Upper lobe of left lung (tissue), 6 donors: Measurements from ENCODE around the gene SCART1. TPM values are rescaled to one million over a fixed set of nuclear protein-coding genes. Genes with fewer than 3 reads are reported as not detected.
"Not testable (repeated sequence)": the region's sequence is repeated elsewhere in the genome, so short reads cannot be mapped to it uniquely, and the experiment has no call there.

Source experiments
- ATAC-seq, 2 donors: fragments of 200-7000 bp; cut with Tn5 transposase; one replicate each; pipeline ENCODE4 v1.9.1; 2022; ENCODE audit warnings: mild to moderate bottlenecking in 2 of 2, moderate library complexity in 2 of 2; ENCODE audit not compliant: low FRiP score in 2 of 2
- DNase-seq, 2 donors: peaks; one replicate each; pipeline ENCODE4 v3.0.0-alpha.2; 2019 to 2020
- H3K27ac ChIP-seq, 4 donors: fragments of 200-600 bp; sonication (generic); one replicate each; pipeline ENCODE4 v1.5.1; 2016 to 2019
- H3K27me3 ChIP-seq, 4 donors: fragments of 200-600 bp; sonication (generic); one replicate each; pipeline ENCODE4 v1.5.1; 2017 to 2019
- H3K36me3 ChIP-seq, 4 donors: fragments of 200-600 bp; sonication (generic); one replicate each; pipeline ENCODE4 v1.5.1; 2016 to 2019
- H3K4me1 ChIP-seq, 4 donors: fragments of 200-600 bp; sonication (generic); one replicate each; pipeline ENCODE4 v1.5.1; 2018 to 2019
- H3K4me3 ChIP-seq, 4 donors: fragments of 200-600 bp; sonication (generic); one replicate each; pipeline ENCODE4 v1.5.1; 2017 to 2019; ENCODE audit warnings: mild to moderate bottlenecking in 2 of 4, moderate library complexity in 1 of 4
- H3K9me3 ChIP-seq, 4 donors: fragments of 200-600 bp; sonication (generic); one replicate each; pipeline ENCODE4 v1.5.1; 2018 to 2019
- EP300 ChIP-seq, 4 donors: sonication (generic); formaldehyde crosslinking; IDR thresholded peaks; one replicate each; pipeline ENCODE4 v1.5.1; 2017; ENCODE audit warnings: antibody characterized with exemption in 4 of 4, control low read depth in 2 of 4
- POLR2A ChIP-seq, 4 donors: fragments of 450-650 bp; IDR thresholded peaks; one replicate each; pipeline ENCODE4 v1.5.1; 2016 to 2017; ENCODE audit warnings: antibody characterized with exemption in 4 of 4, mild to moderate bottlenecking in 2 of 4
- POLR2AphosphoS5 ChIP-seq, 2 donors: sonication (generic); formaldehyde crosslinking; IDR thresholded peaks; one replicate each; pipeline ENCODE4 v1.5.1; 2017; ENCODE audit warnings: antibody characterized with exemption in 2 of 2
- WGBS, 2 donors: methylation state at CpG; one replicate each; pipeline ENCODE4 v1.1.5; 2017 to 2018; 5-methylcytosine and 5-hydroxymethylcytosine counted together
- total RNA-seq, 6 donors: library from RNA; depleted of rRNA in 4 of 6; stranded (reverse); fragments of >200 nt in 4 of 6; gene quantifications; one replicate each; pipeline versions ENCODE4 v1.1.0 to v1.2.1, GENCODE V29; 2016 to 2021
- TF ChIP-seq, protein P1 (sequence below), 6 experiments: fragments of 450-650 bp in 4 of 6; fragments of 200-600 bp in 2 of 6; sonication (generic) in 2 of 6; IDR thresholded peaks; one replicate each; pipeline ENCODE4 v1.5.1; 2016 to 2019; ENCODE audit warnings: antibody characterized with exemption in 6 of 6
- donor health status: DM: no; HTN: no; CAD: no; lungs with moderate emphysema.
- donor health status: DM: no; HTN: yes; CAD: no; lungs with severe emphysema.

The SCART1 gene
- total RNA-seq, 6 donors from 2014 or later, result 1.1 to 31.4 (median 3.4) TPM

DNA sequence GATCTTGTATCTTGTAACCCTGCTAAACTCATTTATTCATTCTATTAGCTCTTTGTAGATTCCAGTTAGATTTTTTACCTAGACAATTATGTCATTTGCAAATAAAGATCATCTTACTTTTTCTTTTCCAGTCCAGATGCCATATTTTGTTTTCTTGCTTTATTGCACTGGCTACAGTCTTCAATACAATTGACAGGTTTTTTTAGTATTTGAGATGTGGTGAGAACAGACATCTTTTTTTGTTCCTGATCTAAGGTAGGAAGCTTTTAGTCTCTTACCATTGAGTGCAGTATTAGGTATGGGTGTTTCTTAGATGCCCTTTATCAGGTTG, 41.4 kb upstream of the SCART1 start:
- no peak for DNase-seq
- TF ChIP-seq EP300 (IDR thresholded peaks at IDR 0.05) (no peak), POLR2AphosphoS5 (IDR thresholded peaks at IDR 0.05) (no peak), POLR2A (IDR thresholded peaks at IDR 0.05) (no peak)
- TF ChIP-seq, protein P1, sequence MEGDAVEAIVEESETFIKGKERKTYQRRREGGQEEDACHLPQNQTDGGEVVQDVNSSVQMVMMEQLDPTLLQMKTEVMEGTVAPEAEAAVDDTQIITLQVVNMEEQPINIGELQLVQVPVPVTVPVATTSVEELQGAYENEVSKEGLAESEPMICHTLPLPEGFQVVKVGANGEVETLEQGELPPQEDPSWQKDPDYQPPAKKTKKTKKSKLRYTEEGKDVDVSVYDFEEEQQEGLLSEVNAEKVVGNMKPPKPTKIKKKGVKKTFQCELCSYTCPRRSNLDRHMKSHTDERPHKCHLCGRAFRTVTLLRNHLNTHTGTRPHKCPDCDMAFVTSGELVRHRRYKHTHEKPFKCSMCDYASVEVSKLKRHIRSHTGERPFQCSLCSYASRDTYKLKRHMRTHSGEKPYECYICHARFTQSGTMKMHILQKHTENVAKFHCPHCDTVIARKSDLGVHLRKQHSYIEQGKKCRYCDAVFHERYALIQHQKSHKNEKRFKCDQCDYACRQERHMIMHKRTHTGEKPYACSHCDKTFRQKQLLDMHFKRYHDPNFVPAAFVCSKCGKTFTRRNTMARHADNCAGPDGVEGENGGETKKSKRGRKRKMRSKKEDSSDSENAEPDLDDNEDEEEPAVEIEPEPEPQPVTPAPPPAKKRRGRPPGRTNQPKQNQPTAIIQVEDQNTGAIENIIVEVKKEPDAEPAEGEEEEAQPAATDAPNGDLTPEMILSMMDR (IDR thresholded peaks at IDR 0.05), result no peak
- H3K4me3 ChIP-seq, result no peak overlapping the region
- peaks cover 6 to 30% (median 14%) of the 10 kb centered on the region in 4 donors for H3K9me3 ChIP-seq
- no peak for ATAC-seq
- H3K36me3 ChIP-seq, result peaks cover 14 to 74% (median 22%) of the 10 kb centered on the region in 4 donors
- no peak overlapping the region for H3K27ac ChIP-seq
- H3K4me1 ChIP-seq, result no peaks in the 10 kb centered on the region
- no peaks in the 10 kb centered on the region for H3K27me3 ChIP-seq

DNA sequence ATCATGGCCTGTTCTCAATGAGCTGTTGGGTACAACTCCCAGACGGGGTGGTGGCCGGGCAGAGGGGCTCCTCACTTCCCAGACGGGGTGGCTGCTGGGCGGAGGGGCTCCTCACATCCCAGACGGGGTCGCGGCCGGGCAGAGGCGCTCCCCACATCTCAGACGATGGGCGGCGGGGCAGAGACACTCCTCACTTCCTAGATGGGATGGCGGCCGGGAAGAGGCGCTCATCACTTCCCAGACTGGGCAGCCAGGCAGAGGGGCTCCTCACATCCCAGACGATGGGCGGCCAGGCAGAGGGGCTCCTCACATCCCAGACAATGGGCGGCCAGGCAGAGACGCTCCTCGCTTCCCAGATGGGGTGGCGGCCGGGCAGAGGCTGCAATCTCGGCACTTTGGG, 39.3 kb upstream of the SCART1 start:
- peak in 1 of 2 donors; percentile 54 for DNase-seq
- H3K4me3 ChIP-seq, H3K27ac ChIP-seq, H3K4me1 ChIP-seq, ATAC-seq, H3K27me3 ChIP-seq: not testable (repeated sequence)
- WGBS, 2 donors, result 96 to 100% methylated on average over 3 to 20 of the region's 23 CpGs
- Histone ChIP-seq H3K36me3 (peaks cover 10 to 72% (median 28%) of the 10 kb centered on the region in 4 donors), H3K9me3 (peaks cover 6 to 30% (median 14%) of the 10 kb centered on the region in 4 donors)

DNA sequence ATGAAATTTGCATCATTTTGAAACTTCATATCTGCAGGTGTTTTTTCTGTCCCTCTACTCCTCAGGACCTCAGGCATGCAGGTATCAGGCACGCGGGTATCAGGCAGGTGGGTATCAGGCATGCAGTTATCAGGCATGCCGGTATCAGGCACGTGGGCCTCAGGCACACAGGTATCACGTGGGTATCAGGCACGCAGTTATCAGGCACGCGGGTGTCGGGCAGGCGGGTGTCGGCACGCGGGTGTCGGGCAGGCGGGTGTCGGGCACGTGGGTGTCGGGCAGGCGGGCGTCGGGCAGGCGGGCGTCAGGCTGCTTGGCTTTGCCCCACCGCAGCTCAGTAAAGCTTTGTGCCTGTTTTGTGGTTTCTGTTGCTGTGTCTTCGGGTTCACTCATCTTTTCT, 38.0 kb upstream of the SCART1 start:
- no peak overlapping the region for H3K4me3 ChIP-seq
- DNase-seq (peak in 1 of 2 donors; percentile 70), ATAC-seq (no peak)
- TF ChIP-seq POLR2AphosphoS5 (IDR thresholded peaks at IDR 0.05) (no peak), POLR2A (IDR thresholded peaks at IDR 0.05) (no peak), EP300 (IDR thresholded peaks at IDR 0.05) (no peak)
- TF ChIP-seq, protein P1 (IDR thresholded peaks at IDR 0.05), result no peak
- H3K36me3 ChIP-seq, result peaks cover 9 to 68% (median 39%) of the 10 kb centered on the region in 4 donors
- 96% methylated on average over 25 of the region's 25 CpGs for WGBS, 2 donors
- no peaks in the 10 kb centered on the region for H3K4me1 ChIP-seq
- no peaks in the 10 kb centered on the region for H3K27me3 ChIP-seq
- no peak overlapping the region for H3K27ac ChIP-seq
- H3K9me3 ChIP-seq, result peaks cover 6 to 25% (median 14%) of the 10 kb centered on the region in 4 donors

DNA sequence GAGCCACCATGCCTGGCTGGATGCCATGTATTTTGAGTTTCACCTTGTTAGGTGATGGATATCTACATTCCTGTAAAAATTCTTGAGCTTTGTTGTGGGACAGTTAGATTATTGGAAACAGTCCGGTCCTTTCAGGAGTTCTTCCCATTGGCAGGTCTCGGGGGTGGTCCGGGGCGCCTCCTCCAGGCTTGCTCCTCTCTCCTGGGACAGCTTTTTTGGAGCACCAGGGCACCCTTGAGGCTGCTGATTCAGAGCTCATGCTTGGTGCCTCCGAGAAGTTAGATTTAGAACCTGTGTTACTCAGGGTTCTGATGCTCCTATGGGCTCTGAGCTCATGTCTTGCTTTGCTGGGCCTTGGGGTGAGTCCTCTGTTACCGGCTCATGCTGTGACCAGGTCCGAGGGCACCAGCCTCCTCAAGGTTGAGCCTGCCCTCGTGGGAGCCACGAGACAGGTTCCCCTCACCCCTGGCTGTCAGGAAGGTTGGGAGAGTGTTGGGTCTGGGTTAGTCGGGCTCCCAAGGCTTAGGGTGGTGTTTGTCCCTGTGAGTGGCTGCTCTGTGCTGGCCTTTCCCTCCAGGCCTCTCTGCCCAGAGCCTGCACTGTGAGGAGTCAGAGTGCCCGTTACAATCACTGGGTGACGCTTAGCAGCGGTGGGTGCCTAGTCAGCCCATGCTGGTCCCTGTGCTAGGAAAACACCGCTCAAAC, 35.3 kb upstream of the SCART1 start:
- TF ChIP-seq, protein P1 (IDR thresholded peaks at IDR 0.05), result no peak
- TF ChIP-seq EP300 (IDR thresholded peaks at IDR 0.05) (no peak), POLR2AphosphoS5 (IDR thresholded peaks at IDR 0.05) (no peak), POLR2A (IDR thresholded peaks at IDR 0.05) (no peak)
- no peak overlapping the region for H3K27ac ChIP-seq
- DNase-seq, result peak in 1 of 2 donors; percentile 45
- peaks cover 0 to 42% (median 26%) of the 10 kb centered on the region in 4 donors for H3K36me3 ChIP-seq
- H3K4me1 ChIP-seq, result peaks cover 1 to 10% (median 5%) of the 10 kb centered on the region in 4 donors
- no peaks in the 10 kb centered on the region for H3K9me3 ChIP-seq
- no peak for ATAC-seq
- H3K27me3 ChIP-seq, result peaks cover 0 to 8% (median 3%) of the 10 kb centered on the region in 4 donors
- 96% methylated on average over 9 to 14 of the region's 14 CpGs for WGBS, 2 donors
- no peak overlapping the region for H3K4me3 ChIP-seq

DNA sequence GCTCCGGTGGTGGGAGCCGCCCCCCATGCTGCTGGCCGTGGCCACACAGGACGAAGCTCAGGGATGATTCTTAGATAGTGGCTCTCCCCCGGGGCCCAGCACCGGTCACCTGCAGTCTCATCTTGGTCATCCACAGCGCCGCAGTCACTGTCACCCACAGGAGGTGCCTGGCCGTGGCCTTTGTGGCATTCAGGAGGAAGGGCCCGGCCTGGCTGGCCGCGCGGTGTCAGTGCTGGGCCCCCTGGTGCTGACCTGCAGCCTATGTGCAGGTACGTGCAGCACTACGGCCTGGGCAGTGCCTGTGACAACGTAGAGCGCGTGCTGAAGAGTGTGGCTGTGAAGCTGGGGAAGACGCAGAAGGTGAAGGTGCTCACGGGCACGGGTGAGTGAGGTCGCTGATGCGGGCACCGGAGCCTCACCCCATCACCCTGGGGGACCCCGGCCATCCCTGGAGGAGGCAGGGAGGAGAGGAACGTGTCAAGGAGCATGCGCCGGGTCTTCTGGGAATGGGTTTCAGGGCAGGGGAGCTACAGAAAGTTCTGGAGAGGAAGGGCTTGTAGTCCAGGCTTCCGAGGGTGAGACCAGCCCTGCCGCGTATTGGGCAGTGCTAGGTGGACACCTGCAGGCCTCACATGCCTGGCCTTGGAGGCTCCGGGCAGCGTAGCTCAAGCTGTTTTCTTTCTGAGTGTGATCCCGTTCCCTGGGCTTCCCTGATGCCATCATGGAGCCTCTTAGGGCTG, 34.4 kb upstream of the SCART1 start:
- Histone ChIP-seq H3K4me3 (no peak overlapping the region), H3K4me1 (peaks cover 2 to 13% (median 5%) of the 10 kb centered on the region in 4 donors), H3K36me3 (peaks cover 0 to 38% (median 25%) of the 10 kb centered on the region in 4 donors), H3K27me3 (peaks cover 0 to 9% (median 3%) of the 10 kb centered on the region in 4 donors), H3K27ac (no peak overlapping the region), H3K9me3 (no peaks in the 10 kb centered on the region)
- TF ChIP-seq POLR2A (IDR thresholded peaks at IDR 0.05), result no peak
- TF ChIP-seq, protein P1 (IDR thresholded peaks at IDR 0.05), result no peak
- ATAC-seq, result peak in 1 of 2 donors; percentile 17
- DNase-seq, result peak in 1 of 2 donors; percentile 75
- 94 to 95% methylated on average over 19 to 28 of the region's 34 CpGs for WGBS, 2 donors
